Calu3 (cell line): ENCODE results near the gene KLRD1. TPM values are rescaled to one million over a fixed set of nuclear protein-coding genes. Genes with fewer than 3 reads are reported as not detected.
"Not testable (repeated sequence)": the region's sequence is repeated elsewhere in the genome, so short reads cannot be mapped to it uniquely, and the experiment has no call there.

ENCODE experiments used
- BruUV-seq: library from RNA; stranded (reverse); fragments of 400-500 nt; replicated peaks from 2 replicates; lab custom pipeline; 2021; lab: Mats Ljungman, UMichigan
- CTCF ChIA-PET: fragments of 300-600 bp; sonication (Branson Sonifier 250); formaldehyde crosslinking; loops from one replicate; lab custom pipeline; 2022; ENCODE audit warnings: antibody characterized with exemption; lab: Charles Lee
- DNase-seq: peaks from one replicate; pipeline ENCODE4 v3.0.0; 2022
- H3K27ac Mint-ChIP-seq: one replicate; pipeline ENCODE4 v1.8.0; 2022; ENCODE audit warnings: mixed read lengths; ENCODE audit not compliant: unreplicated experiment
- H3K27me3 Mint-ChIP-seq: one replicate; pipeline ENCODE4 v1.8.0; 2022; ENCODE audit warnings: mixed read lengths; ENCODE audit not compliant: unreplicated experiment
- H3K36me3 Mint-ChIP-seq: one replicate; pipeline ENCODE4 v1.8.0; 2022; ENCODE audit warnings: mild to moderate bottlenecking, moderate library complexity, mixed read lengths; ENCODE audit not compliant: insufficient read depth, unreplicated experiment
- H3K4me1 Mint-ChIP-seq: one replicate; pipeline ENCODE4 v1.8.0; 2022; ENCODE audit warnings: mild to moderate bottlenecking, low read depth, mixed read lengths; ENCODE audit not compliant: unreplicated experiment
- H3K4me3 Mint-ChIP-seq: one replicate; pipeline ENCODE4 v1.8.0; 2022; ENCODE audit warnings: mild to moderate bottlenecking, low read depth, moderate library complexity, mixed read lengths; ENCODE audit not compliant: unreplicated experiment
- H3K9me3 Mint-ChIP-seq: one replicate; pipeline ENCODE4 v1.8.0; 2022; ENCODE audit warnings: low read depth, mixed read lengths; ENCODE audit not compliant: unreplicated experiment
- CTCF ChIP-seq: fragments of 200-600 bp; IDR thresholded peaks from one replicate; pipeline ENCODE4 v1.8.0; 2022; ENCODE audit warnings: antibody characterized with exemption; ENCODE audit not compliant: unreplicated experiment
- intact Hi-C: fragments of 100-400 bp; cut with micrococcal nuclease; formaldehyde crosslinking; loops from one replicate; pipeline ENCODE4 v1.10.0; 2022; ENCODE audit not compliant: unreplicated experiment
- total RNA-seq: library from RNA; stranded (reverse); gene quantifications from 2 replicates; pipeline ENCODE4 v1.2.3, GENCODE V29; 2022

KLRD1 gene
- total RNA-seq, 1 experiment from 2014 or later = 0.14 TPM

- BruUV-seq = no TSS peak
- Mint-ChIP-seq H3K9me3 (no peaks in the 10 kb centered on the region), H3K36me3 (peaks cover 21% of the 10 kb centered on the region), H3K27me3 (no peaks in the 10 kb centered on the region), H3K27ac (no peak overlapping the region), H3K4me1 (peaks cover 42% of the 10 kb centered on the region), H3K4me3 (no peak overlapping the region)
- intact Hi-C loops = no loop called here
- DNase-seq = no peak
- CTCF ChIA-PET = no interaction called here
- TF ChIP-seq CTCF = no peak
Observed at GRCh38 chr12:10374624-10375018, 67.0 kb downstream of the KLRD1 start.

- CTCF ChIA-PET, H3K27ac Mint-ChIP-seq: not testable (repeated sequence)
Observed at GRCh38 chr12:10378737-10379136, 71.1 kb downstream of the KLRD1 start.

More at GRCh38 chr12:10378737-10379136, 71.1 kb downstream of the KLRD1 start:
- H3K4me3 Mint-ChIP-seq, H3K4me1 Mint-ChIP-seq, intact Hi-C loops, H3K9me3 Mint-ChIP-seq, H3K27me3 Mint-ChIP-seq, H3K36me3 Mint-ChIP-seq, DNase-seq, BruUV-seq: not testable (repeated sequence)

Other genes starting within 250 kb of the KLRD1 start
- not detected in 2 replicates for gene CLEC1A, start 208.9 kb upstream of the KLRD1 start, total RNA-seq
- gene CLEC7A, start 177.7 kb upstream of the KLRD1 start, total RNA-seq = 1.2 and 1.4 TPM in 2 replicates
- gene OLR1, start 135.7 kb upstream of the KLRD1 start, total RNA-seq = not detected in 2 replicates
- gene TMEM52B, start 128.8 kb upstream of the KLRD1 start, total RNA-seq = not detected in 2 replicates
- gene GABARAPL1, start 95.0 kb upstream of the KLRD1 start, total RNA-seq = 54.8 and 61.0 TPM in 2 replicates
- gene KLRK1, start 82.2 kb downstream of the KLRD1 start, total RNA-seq = not detected in 2 replicates
- gene KLRC4, start 101.9 kb downstream of the KLRD1 start, total RNA-seq = not detected in 2 replicates
- not detected in 2 replicates for gene KLRC3, start 112.7 kb downstream of the KLRD1 start, total RNA-seq
- gene KLRC2, start 128.1 kb downstream of the KLRD1 start, total RNA-seq = not detected in 2 replicates
- gene KLRC1, start 145.5 kb downstream of the KLRD1 start, total RNA-seq = not detected in 2 replicates
- gene EIF2S3B, start 198.0 kb downstream of the KLRD1 start, total RNA-seq = 4.8 and 5.7 TPM in 2 replicates